RWPE2 (cell line): ENCODE data around the gene PRRX2.

ENCODE experiments used
- ATAC-seq: fragments of 200-7000 bp; cut with Tn5 transposase; 3 replicates; pipeline ENCODE4 v1.9.1; 2021; ENCODE audit warnings: low read depth
- DNase-seq: peaks from one replicate; pipeline ENCODE4 v3.0.0-alpha.2; 2020; ENCODE audit warnings: low spot score
- H3K27ac ChIP-seq: fragments of 450-650 bp; 2 replicates; pipeline ENCODE4 v1.5.1; 2017; ENCODE audit warnings: mild to moderate bottlenecking; ENCODE audit not compliant: poor library complexity, severe bottlenecking
- H3K27me3 ChIP-seq: fragments of 250-450 bp; sonication (Bioruptor Pico); 2 replicates; pipeline ENCODE4 v1.5.1; 2021; ENCODE audit warnings: mild to moderate bottlenecking, moderate library complexity; ENCODE audit not compliant: insufficient read depth, poor library complexity, severe bottlenecking
- H3K36me3 ChIP-seq: fragments of 250-450 bp; sonication (Bioruptor Pico); 2 replicates; pipeline ENCODE4 v1.5.1; 2020; ENCODE audit warnings: low read depth, mild to moderate bottlenecking, moderate library complexity
- H3K4me1 ChIP-seq: fragments of 250-450 bp; sonication (Bioruptor Pico); 2 replicates; pipeline ENCODE4 v1.5.1; 2021; ENCODE audit warnings: mild to moderate bottlenecking, moderate library complexity; ENCODE audit not compliant: insufficient read depth, poor library complexity, severe bottlenecking
- H3K4me3 ChIP-seq: fragments of 250-450 bp; sonication (Bioruptor Pico); 2 replicates; pipeline ENCODE4 v1.5.1; 2021; ENCODE audit warnings: mild to moderate bottlenecking, moderate library complexity; ENCODE audit not compliant: severe bottlenecking
- H3K9me3 ChIP-seq: fragments of 250-450 bp; sonication (Bioruptor Pico); 2 replicates; pipeline ENCODE4 v1.5.1; 2021; ENCODE audit warnings: mild to moderate bottlenecking, moderate library complexity; ENCODE audit not compliant: severe bottlenecking
- CTCF ChIP-seq: fragments of 450-650 bp; IDR thresholded peaks from one replicate; pipeline ENCODE4 v1.5.1; 2017; ENCODE audit warnings: mild to moderate bottlenecking, moderate library complexity; ENCODE audit not compliant: poor library complexity, severe bottlenecking

Gene PRRX2

GRCh38 chr9:129736334-129736733 lies 70.9 kb downstream of the PRRX2 start:
- H3K9me3 ChIP-seq: no peaks in the 10 kb centered on the region
- H3K4me3 ChIP-seq: no peak overlapping the region
- no peaks in the 10 kb centered on the region for H3K27me3 ChIP-seq
- no peaks in the 10 kb centered on the region for H3K4me1 ChIP-seq
- H3K36me3 ChIP-seq: no peaks in the 10 kb centered on the region
- TF ChIP-seq CTCF: no peak
- no peak for ATAC-seq
- DNase-seq: no peak
- no peak overlapping the region for H3K27ac ChIP-seq

DNA sequence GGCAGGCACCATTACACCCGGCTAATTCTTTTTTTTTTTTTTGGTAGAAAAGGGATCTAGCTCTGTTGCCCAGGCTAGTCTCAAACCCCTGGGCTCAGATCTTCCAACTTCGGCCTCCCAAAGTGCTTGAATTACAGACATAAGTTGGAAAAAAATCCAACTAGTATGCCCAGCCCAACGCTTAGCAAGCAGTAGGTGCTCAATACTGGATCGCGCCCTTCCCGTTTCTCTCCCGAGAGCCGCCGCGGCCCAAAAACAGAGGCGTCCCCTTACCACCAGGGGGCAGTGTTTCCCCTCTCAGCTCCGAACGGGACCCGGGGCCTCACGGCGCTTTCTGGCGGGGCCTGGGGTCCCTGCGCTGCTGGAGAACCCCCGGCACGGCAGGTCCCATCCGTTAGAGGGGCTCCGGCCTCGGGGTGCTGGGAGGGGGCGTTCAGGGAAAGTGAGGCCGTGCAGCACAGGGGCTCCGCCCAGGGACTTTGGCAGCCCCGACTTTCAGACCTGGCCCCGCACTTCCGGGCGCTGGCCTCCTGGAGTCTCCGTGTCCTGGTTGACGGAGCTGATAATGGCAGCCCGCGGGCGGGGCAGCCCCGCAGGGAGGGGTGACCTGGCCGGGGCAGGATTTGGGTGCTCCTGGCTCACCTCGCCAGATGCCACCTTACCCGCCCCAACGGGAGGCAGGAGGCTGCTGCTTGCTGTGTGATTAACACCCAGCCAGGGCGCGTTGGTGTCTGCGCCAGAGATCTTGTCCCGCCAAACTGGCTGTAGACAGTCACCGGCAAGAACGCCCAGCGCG lies 72.2 kb downstream of the PRRX2 start:
- Histone ChIP-seq H3K27ac (no peak overlapping the region), H3K27me3 (no peaks in the 10 kb centered on the region), H3K9me3 (no peaks in the 10 kb centered on the region), H3K4me1 (no peaks in the 10 kb centered on the region), H3K36me3 (no peaks in the 10 kb centered on the region), H3K4me3 (peak overlapping the region; percentile 32)
- no peak for DNase-seq
- peak; percentile 78 for ATAC-seq
- TF ChIP-seq CTCF: peak; percentile 96

- no peak for DNase-seq
- H3K4me1 ChIP-seq: no peaks in the 10 kb centered on the region
Observed at GRCh38 chr9:129739432-129739831, 74.0 kb downstream of the PRRX2 start.

GRCh38 chr9:129740174-129740573 lies 74.7 kb downstream of the PRRX2 start:
- no peak overlapping the region for H3K27ac ChIP-seq

More at GRCh38 chr9:129739432-129739831, 74.0 kb downstream of the PRRX2 start:
- no peak for TF ChIP-seq CTCF
- no peak for ATAC-seq
- Histone ChIP-seq H3K9me3 (no peaks in the 10 kb centered on the region), H3K27me3 (no peaks in the 10 kb centered on the region), H3K4me3 (no peak overlapping the region), H3K36me3 (no peaks in the 10 kb centered on the region), H3K27ac (no peak overlapping the region)

More at GRCh38 chr9:129740174-129740573, 74.7 kb downstream of the PRRX2 start:
- TF ChIP-seq CTCF: no peak
- no peaks in the 10 kb centered on the region; the same call in 1 of the 2 replicates for H3K36me3 ChIP-seq
- H3K4me3 ChIP-seq: no peak overlapping the region
- H3K4me1 ChIP-seq: no peaks in the 10 kb centered on the region
- ATAC-seq (no peak), DNase-seq (no peak)
- H3K9me3 ChIP-seq: no peaks in the 10 kb centered on the region
- H3K27me3 ChIP-seq: no peaks in the 10 kb centered on the region
